CD4-positive, alpha-beta T cell (primary cell): Measurements from ENCODE around the gene PIK3CG. TPM values are rescaled to one million over a fixed set of nuclear protein-coding genes. Genes with fewer than 3 reads are reported as not detected.
"Not testable (repeated sequence)": the region's sequence is repeated elsewhere in the genome, so short reads cannot be mapped to it uniquely, and the experiment has no call there.

Experiments used
- ATAC-seq: fragments of 200-7000 bp; cut with Tn5 transposase; one replicate; pipeline ENCODE4 v1.10.0; 2022; ENCODE audit warnings: mild to moderate bottlenecking; ENCODE audit not compliant: poor library complexity
- CTCF ChIA-PET: fragments of 350-600 bp; sonication (Branson Sonifier 250); formaldehyde crosslinking; loops from one replicate; lab custom pipeline; 2021; ENCODE audit warnings: antibody characterized with exemption, inconsistent platforms; lab: Charles Lee
- POLR2A ChIA-PET: fragments of 350-600 bp; sonication (Branson Sonifier 250); formaldehyde crosslinking; loops from one replicate; lab custom pipeline; 2021; ENCODE audit warnings: antibody characterized with exemption, inconsistent platforms; lab: Charles Lee
- DNase-seq, 14 experiments: peaks; one replicate each; pipeline ENCODE4 v3.0.0-alpha.2; 2013 to 2020; ENCODE audit warnings: mixed read lengths in 2 of 14
- H3K27ac ChIP-seq, 2 donors: one replicate each; pipeline versions ENCODE4 v1.5.1 to v1.7.0; 2013; ENCODE audit warnings: low read length in 2 of 2, low read depth in 1 of 2, mild to moderate bottlenecking in 1 of 2
- H3K27me3 ChIP-seq, 2 experiments: 1 replicate in 1 of 2; 2 replicates in 1 of 2; pipeline versions ENCODE4 v1.6.1 to v1.7.0; 2013; ENCODE audit warnings: low read length in 2 of 2, control low read depth in 1 of 2, mild to moderate bottlenecking in 1 of 2, moderate library complexity in 1 of 2; ENCODE audit not compliant: insufficient read depth in 2 of 2, control insufficient read depth in 1 of 2
- H3K36me3 ChIP-seq: one replicate; pipeline ENCODE4 v1.6.1; 2013; ENCODE audit warnings: low read length, control low read depth; ENCODE audit not compliant: insufficient read depth
- H3K4me1 ChIP-seq: one replicate; pipeline ENCODE4 v1.6.1; 2013; ENCODE audit warnings: low read length, control low read depth; ENCODE audit not compliant: insufficient read depth
- H3K4me3 ChIP-seq: one replicate; pipeline ENCODE4 v1.5.1; 2013; ENCODE audit warnings: mild to moderate bottlenecking, low read length, moderate library complexity
- H3K9me3 ChIP-seq, 2 experiments: 1 replicate in 1 of 2; 2 replicates in 1 of 2; pipeline versions ENCODE4 v1.6.1 to v1.7.0; 2013; ENCODE audit warnings: low read length in 2 of 2, mild to moderate bottlenecking in 2 of 2, control low read depth in 1 of 2, moderate library complexity in 1 of 2; ENCODE audit not compliant: control insufficient read depth in 1 of 2, insufficient read depth in 1 of 2
- H3K27ac Mint-ChIP-seq: one replicate; pipeline ENCODE4 v1.8.0; 2020; ENCODE audit warnings: mixed read lengths
- H3K27me3 Mint-ChIP-seq: one replicate; pipeline ENCODE4 v1.8.0; 2021; ENCODE audit warnings: mixed read lengths
- H3K36me3 Mint-ChIP-seq: one replicate; pipeline ENCODE4 v1.8.0; 2021; ENCODE audit warnings: low read depth, mixed read lengths
- H3K4me1 Mint-ChIP-seq: one replicate; pipeline ENCODE4 v1.8.0; 2021; ENCODE audit warnings: low read depth, mixed read lengths
- H3K4me3 Mint-ChIP-seq: one replicate; pipeline ENCODE4 v1.8.0; 2020; ENCODE audit warnings: mild to moderate bottlenecking, mixed read lengths
- H3K9me3 Mint-ChIP-seq: one replicate; pipeline ENCODE4 v1.8.0; 2020; ENCODE audit warnings: mixed read lengths
- intact Hi-C, 2 experiments: fragments of 100-400 bp; cut with DNase I in 1 of 2; cut with micrococcal nuclease in 1 of 2; formaldehyde crosslinking; loops; one replicate each; pipeline versions ENCODE4 v1.15.1 to v1.9.0; 2023 to 2025; cut with DNase I, micrococcal nuclease
- total RNA-seq, 174 experiments: library from RNA in 2 of 174; stranded (reverse) in 2 of 174; gene quantifications; one replicate each; pipeline ENCODE4 v1.2.3 and lab custom pipeline; 2021 to 2026
- TF ChIP-seq, protein P1 (sequence below): fragments of 200-600 bp; IDR thresholded peaks from one replicate; pipeline ENCODE4 v1.8.0; 2022; ENCODE audit warnings: antibody characterized with exemption, mild to moderate bottlenecking

The PIK3CG gene
- total RNA-seq, 2 experiments from 2014 or later, result 20.8 to 21.2 TPM

- ATAC-seq (no peak), DNase-seq (no peak)
- Histone ChIP-seq H3K27me3 (peaks cover 0 to 4% of the 10 kb centered on the region in 2 experiments), H3K4me3 (no peak overlapping the region), H3K4me1 (no peaks in the 10 kb centered on the region), H3K27ac (no peak overlapping the region), H3K36me3 (no peaks in the 10 kb centered on the region), H3K9me3 (no peaks in the 10 kb centered on the region)
- Mint-ChIP-seq H3K4me3 (no peak overlapping the region), H3K27ac (no peak overlapping the region), H3K27me3 (no peaks in the 10 kb centered on the region), H3K9me3 (no peaks in the 10 kb centered on the region), H3K4me1 (no peaks in the 10 kb centered on the region), H3K36me3 (no peaks in the 10 kb centered on the region)
- ChIA-PET CTCF (no interaction called here), POLR2A (no interaction called here)
- intact Hi-C loops, result no loop called here
- TF ChIP-seq, protein P1, sequence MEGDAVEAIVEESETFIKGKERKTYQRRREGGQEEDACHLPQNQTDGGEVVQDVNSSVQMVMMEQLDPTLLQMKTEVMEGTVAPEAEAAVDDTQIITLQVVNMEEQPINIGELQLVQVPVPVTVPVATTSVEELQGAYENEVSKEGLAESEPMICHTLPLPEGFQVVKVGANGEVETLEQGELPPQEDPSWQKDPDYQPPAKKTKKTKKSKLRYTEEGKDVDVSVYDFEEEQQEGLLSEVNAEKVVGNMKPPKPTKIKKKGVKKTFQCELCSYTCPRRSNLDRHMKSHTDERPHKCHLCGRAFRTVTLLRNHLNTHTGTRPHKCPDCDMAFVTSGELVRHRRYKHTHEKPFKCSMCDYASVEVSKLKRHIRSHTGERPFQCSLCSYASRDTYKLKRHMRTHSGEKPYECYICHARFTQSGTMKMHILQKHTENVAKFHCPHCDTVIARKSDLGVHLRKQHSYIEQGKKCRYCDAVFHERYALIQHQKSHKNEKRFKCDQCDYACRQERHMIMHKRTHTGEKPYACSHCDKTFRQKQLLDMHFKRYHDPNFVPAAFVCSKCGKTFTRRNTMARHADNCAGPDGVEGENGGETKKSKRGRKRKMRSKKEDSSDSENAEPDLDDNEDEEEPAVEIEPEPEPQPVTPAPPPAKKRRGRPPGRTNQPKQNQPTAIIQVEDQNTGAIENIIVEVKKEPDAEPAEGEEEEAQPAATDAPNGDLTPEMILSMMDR, result no peak
These were observed 16.1 kb upstream of the PIK3CG start for GRCh38 chr7:106848851-106849442.

- H3K36me3 ChIP-seq, H3K27ac Mint-ChIP-seq, H3K4me1 ChIP-seq, POLR2A ChIA-PET, H3K27me3 ChIP-seq, DNase-seq, intact Hi-C loops, H3K9me3 Mint-ChIP-seq, H3K4me3 Mint-ChIP-seq, H3K27me3 Mint-ChIP-seq, H3K4me1 Mint-ChIP-seq, H3K9me3 ChIP-seq, ATAC-seq, H3K27ac ChIP-seq, H3K36me3 Mint-ChIP-seq, H3K4me3 ChIP-seq: not testable (repeated sequence)
- CTCF ChIA-PET, result interaction anchor here (1.0 kb wide), 1 partner anchor 9 kb away, joined by 4 read pairs; no protein-coding TSS in a partner anchor
These were observed 13.4 kb upstream of the PIK3CG start for GRCh38 chr7:106851632-106852031.

DNA sequence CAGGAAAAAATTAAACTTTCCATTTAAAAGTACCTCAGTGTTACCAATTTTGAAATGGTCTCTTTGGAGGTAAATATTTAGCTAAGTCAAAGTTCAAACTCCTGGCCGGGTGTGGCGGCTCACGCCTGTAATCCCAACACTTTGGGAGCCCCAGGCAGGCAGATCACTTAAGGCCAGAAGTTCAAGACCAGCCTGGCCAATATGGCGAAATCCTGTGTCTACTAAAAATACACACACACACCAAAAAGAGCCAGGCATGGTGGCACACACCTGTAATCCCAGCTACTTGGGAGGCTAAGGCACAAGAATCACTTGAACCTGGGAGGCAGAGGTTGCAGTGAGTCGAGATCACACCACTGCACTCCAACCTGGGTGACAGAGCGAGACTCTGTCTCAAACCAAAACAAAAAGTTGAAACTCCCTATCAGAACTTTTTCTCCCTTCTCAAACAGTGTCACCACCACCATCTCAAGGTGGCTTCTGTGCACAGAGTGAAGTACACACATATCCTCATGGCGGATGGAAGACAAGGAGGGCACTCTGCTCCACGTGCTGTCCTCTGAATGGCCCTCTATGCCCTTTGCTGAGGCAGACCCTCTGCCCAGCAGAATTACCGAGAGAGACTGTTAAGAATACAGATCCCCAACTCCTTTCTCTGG, 11.7 kb upstream of the PIK3CG start:
- Mint-ChIP-seq H3K9me3 (no peaks in the 10 kb centered on the region), H3K27me3 (no peaks in the 10 kb centered on the region), H3K27ac (no peak overlapping the region), H3K4me3 (no peak overlapping the region), H3K36me3 (no peaks in the 10 kb centered on the region), H3K4me1 (no peaks in the 10 kb centered on the region)
- H3K27ac ChIP-seq, result no peak overlapping the region
- ATAC-seq, result no peak
- no peak overlapping the region for H3K4me3 ChIP-seq
- CTCF ChIA-PET, result no interaction called here
- DNase-seq, result no peak
- POLR2A ChIA-PET, result no interaction called here
- H3K9me3 ChIP-seq, result no peaks in the 10 kb centered on the region
- no peaks in the 10 kb centered on the region for H3K36me3 ChIP-seq
- no peaks in the 10 kb centered on the region for H3K27me3 ChIP-seq
- H3K4me1 ChIP-seq, result no peaks in the 10 kb centered on the region
- intact Hi-C loops, result no loop called here
- TF ChIP-seq, protein P1, result no peak
